ENCODE measurements around the gene PLXND1. TPM values are rescaled to one million over a fixed set of nuclear protein-coding genes. Genes with fewer than 3 reads are reported as not detected.

Gene PLXND1
- total RNA-seq, 1 donor from 2014 or later: 9.0 TPM

DNA sequence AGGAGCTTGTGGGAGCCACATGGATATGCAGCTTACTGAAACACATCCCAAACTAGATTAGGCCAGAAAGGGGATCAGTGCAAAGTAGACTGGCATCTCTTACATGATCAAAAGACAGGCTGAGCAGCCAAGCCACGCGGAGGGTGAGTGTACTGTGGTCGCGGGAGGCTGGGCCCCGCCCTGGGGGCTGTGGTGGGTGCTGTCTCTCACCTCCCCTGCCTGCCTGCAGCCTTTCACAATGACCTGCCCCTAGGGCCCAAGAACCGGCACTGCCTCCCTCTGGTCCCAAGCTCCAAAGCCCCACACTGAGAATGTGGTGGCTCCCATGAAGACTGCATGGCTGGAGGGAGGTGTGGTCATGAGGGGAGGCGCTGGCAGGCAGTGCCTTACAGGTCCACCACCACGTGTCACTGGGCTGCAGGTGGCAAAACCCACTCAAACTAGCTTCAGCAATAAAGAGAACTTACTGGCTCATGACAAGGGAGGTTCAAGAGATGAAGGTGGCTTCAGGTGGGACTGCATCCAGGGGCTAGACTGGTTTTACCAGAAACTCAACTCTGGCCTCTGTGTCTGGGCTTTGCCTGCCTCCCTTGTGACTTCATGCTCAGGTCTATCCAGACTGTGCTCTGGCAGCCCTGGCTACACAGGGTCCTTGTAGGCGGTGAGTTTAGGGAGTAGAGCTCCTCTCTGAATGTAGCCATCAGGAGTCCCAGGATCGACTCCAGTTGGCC is 27.4 kb upstream of the PLXND1 start:
- TF ChIP-seq, protein P1, sequence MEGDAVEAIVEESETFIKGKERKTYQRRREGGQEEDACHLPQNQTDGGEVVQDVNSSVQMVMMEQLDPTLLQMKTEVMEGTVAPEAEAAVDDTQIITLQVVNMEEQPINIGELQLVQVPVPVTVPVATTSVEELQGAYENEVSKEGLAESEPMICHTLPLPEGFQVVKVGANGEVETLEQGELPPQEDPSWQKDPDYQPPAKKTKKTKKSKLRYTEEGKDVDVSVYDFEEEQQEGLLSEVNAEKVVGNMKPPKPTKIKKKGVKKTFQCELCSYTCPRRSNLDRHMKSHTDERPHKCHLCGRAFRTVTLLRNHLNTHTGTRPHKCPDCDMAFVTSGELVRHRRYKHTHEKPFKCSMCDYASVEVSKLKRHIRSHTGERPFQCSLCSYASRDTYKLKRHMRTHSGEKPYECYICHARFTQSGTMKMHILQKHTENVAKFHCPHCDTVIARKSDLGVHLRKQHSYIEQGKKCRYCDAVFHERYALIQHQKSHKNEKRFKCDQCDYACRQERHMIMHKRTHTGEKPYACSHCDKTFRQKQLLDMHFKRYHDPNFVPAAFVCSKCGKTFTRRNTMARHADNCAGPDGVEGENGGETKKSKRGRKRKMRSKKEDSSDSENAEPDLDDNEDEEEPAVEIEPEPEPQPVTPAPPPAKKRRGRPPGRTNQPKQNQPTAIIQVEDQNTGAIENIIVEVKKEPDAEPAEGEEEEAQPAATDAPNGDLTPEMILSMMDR (IDR thresholded peaks at IDR 0.05): no peak
- TF ChIP-seq EZH2phosphoT487 (IDR thresholded peaks at IDR 0.05): no peak
- DNase-seq (ENCODE audit: low spot score): no peak
- Histone ChIP-seq H3K27me3 (no peaks in the 10 kb centered on the region), H3K4me1 (no peaks in the 10 kb centered on the region), H3K9ac (no peak overlapping the region), H3F3A (ENCODE audit: low read depth) (peaks cover 6% of the 10 kb centered on the region), H3K36me3 (no peaks in the 10 kb centered on the region), H4K20me1 (ENCODE audit: low read depth) (no peaks in the 10 kb centered on the region), H3K4me2 (no peak overlapping the region), H3K79me2 (ENCODE audit: low read depth) (no peaks in the 10 kb centered on the region), H3K9me3 (ENCODE audit: low read depth) (no peaks in the 10 kb centered on the region), H3K4me3 (no peak overlapping the region), H3K27ac (no peak overlapping the region), H2AFZ (replicated peaks) (no peak overlapping the region)
- H3K27me3 Mint-ChIP-seq (ENCODE audit: insufficient read depth, low read depth): peaks cover 5% of the 10 kb centered on the region
- peak overlapping the region; percentile 63 for H3K27ac Mint-ChIP-seq
- no peak overlapping the region for H3K4me3 Mint-ChIP-seq
- peaks cover 3% of the 10 kb centered on the region for H3K4me1 Mint-ChIP-seq
- H3K9me3 Mint-ChIP-seq: peaks cover 14% of the 10 kb centered on the region
- peaks cover 1% of the 10 kb centered on the region for H3K36me3 Mint-ChIP-seq

DNA sequence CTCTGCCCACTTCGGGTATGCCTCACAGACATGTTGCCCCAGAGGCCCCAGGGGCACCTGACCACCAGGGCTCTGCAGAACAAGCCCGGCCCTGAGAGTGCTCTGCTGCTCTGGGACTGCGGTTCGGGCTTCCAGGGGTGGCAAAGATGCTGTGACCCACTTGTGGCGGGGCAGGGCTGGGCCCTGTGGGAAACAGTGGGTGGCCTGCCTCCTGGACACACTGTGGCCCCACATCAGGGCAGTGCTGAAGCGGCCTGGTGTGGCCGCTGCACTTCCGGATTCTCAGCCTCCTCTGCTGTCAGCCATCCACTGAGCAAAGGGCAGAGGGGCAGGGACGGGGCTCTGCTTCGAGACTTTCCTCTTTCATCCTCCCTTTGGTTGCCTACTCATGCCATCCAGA is 26.5 kb upstream of the PLXND1 start:
- no peaks in the 10 kb centered on the region for H3K79me2 ChIP-seq (ENCODE audit: low read depth)
- TF ChIP-seq EZH2 (IDR thresholded peaks at IDR 0.05) (no peak), EZH2phosphoT487 (IDR thresholded peaks at IDR 0.05) (no peak)
- TF ChIP-seq, protein P1 (IDR thresholded peaks at IDR 0.05): no peak
- no peaks in the 10 kb centered on the region for H3K4me1 ChIP-seq
- H3K27me3 Mint-ChIP-seq (ENCODE audit: insufficient read depth, low read depth): peaks cover 3% of the 10 kb centered on the region
- H3K9me3 ChIP-seq (ENCODE audit: low read depth): no peaks in the 10 kb centered on the region
- no peak overlapping the region for H3K4me3 ChIP-seq
- H3K4me1 Mint-ChIP-seq: peaks cover 6% of the 10 kb centered on the region
- H4K20me1 ChIP-seq (ENCODE audit: low read depth): no peaks in the 10 kb centered on the region
- H3K4me2 ChIP-seq: no peak overlapping the region
- H3K36me3 Mint-ChIP-seq: peaks cover 4% of the 10 kb centered on the region
- peaks cover 14% of the 10 kb centered on the region for H3K9me3 Mint-ChIP-seq
- no peak overlapping the region for H3K27ac Mint-ChIP-seq
- H3K36me3 ChIP-seq: no peaks in the 10 kb centered on the region
- DNase-seq (ENCODE audit: low spot score): no peak
- H3F3A ChIP-seq (ENCODE audit: low read depth): peaks cover 6% of the 10 kb centered on the region
- H3K4me3 Mint-ChIP-seq: no peak overlapping the region
- H3K9ac ChIP-seq: no peak overlapping the region
- no peak overlapping the region for H2AFZ ChIP-seq (replicated peaks)
- no peaks in the 10 kb centered on the region for H3K27me3 ChIP-seq
- no peak overlapping the region for H3K27ac ChIP-seq

DNA sequence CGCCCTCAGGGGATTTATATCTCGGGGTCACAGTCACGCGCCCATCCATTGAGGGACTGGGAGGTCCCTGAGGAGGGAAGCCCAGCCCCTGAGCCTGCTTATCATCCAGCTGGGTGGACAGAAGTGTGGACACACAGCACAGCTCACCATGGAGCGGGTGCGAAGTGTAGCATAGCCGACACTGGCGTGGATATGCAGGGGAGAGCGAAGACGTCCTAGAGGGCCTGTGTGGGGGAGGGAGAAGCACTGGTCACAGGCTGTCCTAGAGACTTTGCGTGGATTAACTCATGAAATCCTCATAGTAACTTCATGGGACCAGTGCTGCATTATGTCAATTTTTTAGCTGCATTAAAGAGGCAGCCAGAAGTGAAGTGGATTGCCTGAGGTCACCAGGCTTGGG is 26.1 kb upstream of the PLXND1 start:
- no peak overlapping the region for H2AFZ ChIP-seq (replicated peaks)
- no peaks in the 10 kb centered on the region for H4K20me1 ChIP-seq (ENCODE audit: low read depth)
- Mint-ChIP-seq H3K27me3 (ENCODE audit: insufficient read depth, low read depth) (peaks cover 3% of the 10 kb centered on the region), H3K4me1 (peaks cover 10% of the 10 kb centered on the region), H3K9me3 (peaks cover 14% of the 10 kb centered on the region), H3K27ac (peak overlapping the region; percentile 12), H3K36me3 (peaks cover 4% of the 10 kb centered on the region), H3K4me3 (no peak overlapping the region)
- H3K79me2 ChIP-seq (ENCODE audit: low read depth): no peaks in the 10 kb centered on the region
- H3K36me3 ChIP-seq: no peaks in the 10 kb centered on the region
- no peak overlapping the region for H3K27ac ChIP-seq
- H3K9ac ChIP-seq: no peak overlapping the region
- no peak overlapping the region for H3K4me2 ChIP-seq
- H3K4me1 ChIP-seq: no peaks in the 10 kb centered on the region
- DNase-seq (ENCODE audit: low spot score): no peak
- no peak overlapping the region for H3K4me3 ChIP-seq
- TF ChIP-seq, protein P1 (IDR thresholded peaks at IDR 0.05): no peak
- TF ChIP-seq EZH2phosphoT487 (IDR thresholded peaks at IDR 0.05) (no peak), EZH2 (IDR thresholded peaks at IDR 0.05) (no peak)
- H3K27me3 ChIP-seq: no peaks in the 10 kb centered on the region
- peaks cover 9% of the 10 kb centered on the region for H3F3A ChIP-seq (ENCODE audit: low read depth)
- no peaks in the 10 kb centered on the region for H3K9me3 ChIP-seq (ENCODE audit: low read depth)

All from neural progenitor cell (in vitro differentiated cells).